Stimulated activated CD4-positive, alpha-beta T cell treated with anti-CD3 and anti-CD28 coated beads, Interleukin-4, amount 100 ng/mL, for 4 hours (primary cell): ENCODE results near the gene NLRP5.
"Not testable (repeated sequence)": the region's sequence is repeated elsewhere in the genome, so short reads cannot be mapped to it uniquely, and the experiment has no call there.

Experiments used
- DNase-seq, 2 experiments: peaks; one replicate each; pipeline ENCODE4 v3.0.0-alpha.2; 2020

The NLRP5 gene

GRCh38 chr19:55986487-55986886, at the start of gene NLRP5:
Gene NLRP5 (plus strand): TSS chr19:55986775.
- no peak for DNase-seq

DNA sequence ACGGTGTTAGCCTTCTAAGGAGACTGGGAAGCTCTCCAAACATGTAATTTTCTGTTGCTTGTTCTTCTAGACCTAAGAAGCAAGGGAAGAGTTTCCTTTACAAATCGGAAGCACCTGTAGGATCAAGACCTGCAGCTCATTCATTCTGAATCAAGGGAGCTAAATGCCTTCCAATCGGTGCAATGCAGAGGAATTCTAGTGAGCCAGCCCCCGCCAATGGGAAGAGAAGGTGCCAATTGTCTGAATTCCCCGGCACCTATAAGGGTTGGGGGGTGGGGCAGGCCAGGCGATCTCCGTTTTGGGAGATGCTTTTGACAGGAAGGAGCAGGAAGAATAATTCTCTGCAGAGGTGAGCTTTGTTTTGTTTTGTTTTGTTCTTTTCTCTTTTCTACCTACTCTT, 47.4 kb upstream of the NLRP5 start:
- no peak for DNase-seq

DNA sequence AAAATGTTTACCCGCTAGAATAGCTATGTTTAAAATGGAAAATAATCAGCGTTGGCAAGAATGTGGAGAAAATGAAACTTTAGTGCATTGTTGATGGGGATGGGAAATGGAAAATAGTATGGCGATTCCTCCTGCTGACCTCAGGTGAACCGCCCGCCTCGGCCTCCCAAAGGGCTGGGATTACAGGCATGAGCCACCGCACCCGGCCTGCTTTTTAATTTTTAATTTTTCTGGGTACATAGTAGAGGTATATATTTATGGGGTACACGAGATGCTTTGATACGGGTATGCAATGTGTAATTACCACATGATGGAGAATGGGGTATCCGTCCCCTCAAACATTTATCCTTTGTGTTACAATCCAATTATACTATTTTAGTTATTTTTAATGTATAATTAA, 46.3 kb upstream of the NLRP5 start:
- DNase-seq: no peak

- no peak for DNase-seq
Measured at GRCh38 chr19:55947532-55947931, 39.0 kb upstream of the NLRP5 start, which contains the start of gene NLRP8. Gene NLRP8 (plus strand): TSS chr19:55947832.

DNA sequence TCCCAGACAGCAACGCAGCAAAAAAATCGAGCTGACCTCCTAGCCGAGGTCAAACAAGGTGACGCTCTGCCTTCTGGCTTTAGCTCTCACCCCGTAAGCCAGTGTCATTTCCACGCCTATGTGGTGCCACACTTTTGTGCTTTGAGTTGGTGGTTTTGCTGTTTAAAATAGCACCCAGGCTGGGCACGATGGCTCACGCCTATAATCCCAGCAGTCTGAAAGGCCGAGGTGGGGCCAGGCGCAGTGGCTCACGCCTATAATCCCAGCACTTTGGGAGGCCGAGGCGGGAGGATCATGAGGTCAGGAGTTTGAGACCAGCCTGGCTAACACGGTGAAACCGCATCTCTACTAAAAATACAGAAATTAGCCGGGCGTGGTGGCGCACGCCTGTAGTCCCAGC, 36.0 kb upstream of the NLRP5 start:
- DNase-seq: not testable (repeated sequence)

GRCh38 chr19:55956431-55956830, 30.1 kb upstream of the NLRP5 start:
- DNase-seq: no peak

GRCh38 chr19:55958356-55958755, 28.2 kb upstream of the NLRP5 start:
- DNase-seq: no peak

GRCh38 chr19:55959996-55960675, 26.4 kb upstream of the NLRP5 start:
- no peak for DNase-seq

DNA sequence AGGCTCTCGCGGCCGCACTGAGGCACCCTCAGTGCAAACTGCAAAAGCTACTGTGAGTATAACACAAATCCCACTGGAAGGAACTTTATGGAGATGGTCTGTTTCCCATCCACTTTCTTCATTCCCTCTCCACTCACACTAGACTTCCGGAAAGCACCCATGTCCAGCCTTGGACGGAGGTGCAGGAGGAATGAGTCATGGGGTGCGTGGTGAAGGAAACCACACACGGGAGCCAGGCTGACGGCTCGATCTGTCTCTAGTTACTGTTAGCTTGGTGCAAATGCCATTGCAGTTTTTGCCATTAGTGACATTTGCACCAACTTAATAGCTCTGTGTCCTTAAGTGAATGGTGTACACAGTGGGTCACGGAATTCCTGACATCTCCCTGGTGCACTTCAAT, 24.4 kb upstream of the NLRP5 start:
- no peak for DNase-seq

- DNase-seq: no peak
Measured at GRCh38 chr19:55973982-55974381, 12.6 kb upstream of the NLRP5 start.

- DNase-seq: no peak
Measured at GRCh38 chr19:55980415-55980814, 6.2 kb upstream of the NLRP5 start.

DNA sequence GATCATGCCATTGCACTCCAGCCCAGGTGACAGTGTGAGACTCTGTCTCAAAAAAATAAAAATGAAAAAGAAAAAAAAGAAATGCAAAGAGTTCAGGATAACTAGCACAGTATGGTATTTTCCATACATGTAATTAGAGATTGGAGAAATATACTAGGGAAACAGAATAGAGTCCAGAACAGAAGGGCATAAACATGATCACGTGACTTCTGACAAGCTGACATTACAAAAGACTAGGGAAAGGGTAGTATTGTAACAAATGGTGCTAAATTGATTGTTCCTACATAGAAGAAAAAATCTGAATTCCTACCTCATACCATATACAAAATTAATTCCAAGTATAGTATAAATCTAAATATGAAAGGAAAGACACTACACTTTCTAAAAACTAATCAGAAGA, 1.3 kb upstream of the NLRP5 start:
- DNase-seq: no peak

GRCh38 chr19:55990831-55991230, 4.3 kb downstream of the NLRP5 start:
- no peak for DNase-seq

DNA sequence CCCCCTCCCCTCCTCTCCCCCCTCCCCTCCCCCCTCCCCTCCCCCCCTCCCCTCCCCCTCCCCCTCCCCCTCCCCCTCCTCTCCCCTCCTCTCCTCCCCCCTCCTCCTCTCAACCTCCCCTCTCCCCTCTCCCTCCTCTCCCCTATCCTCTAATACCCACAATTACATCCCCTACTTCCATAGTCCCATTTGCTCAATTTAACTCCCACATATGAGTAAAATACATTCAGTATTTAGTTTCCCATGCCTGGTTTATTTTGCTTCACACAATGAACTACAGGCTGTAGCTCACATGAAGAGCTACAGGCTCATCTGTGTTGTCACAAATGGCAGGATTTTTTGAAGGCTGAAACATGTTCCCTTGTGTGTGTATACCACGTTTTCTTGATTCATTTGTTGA, 6.9 kb downstream of the NLRP5 start:
- DNase-seq: no peak

GRCh38 chr19:56014765-56015164, 28.2 kb downstream of the NLRP5 start:
- DNase-seq: no peak

DNA sequence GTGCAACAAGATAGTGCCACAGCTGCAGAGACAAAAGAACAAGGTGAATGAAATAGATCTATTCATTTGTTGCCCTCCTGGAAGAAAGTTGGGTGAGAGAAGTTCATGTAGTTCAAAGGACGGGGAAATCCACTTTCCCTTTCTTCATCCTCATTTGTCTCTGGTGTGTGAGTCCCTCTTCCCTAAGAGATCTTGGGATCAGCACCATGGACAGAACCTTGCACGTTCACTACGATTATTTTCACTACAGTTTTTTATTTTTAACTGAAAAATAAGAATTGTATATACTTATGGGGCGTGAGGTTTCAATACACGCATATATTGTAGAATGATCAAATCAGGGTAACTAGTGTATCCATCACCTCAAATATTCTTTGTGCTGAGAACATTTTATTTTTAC, 29.2 kb downstream of the NLRP5 start:
- no peak for DNase-seq

DNA sequence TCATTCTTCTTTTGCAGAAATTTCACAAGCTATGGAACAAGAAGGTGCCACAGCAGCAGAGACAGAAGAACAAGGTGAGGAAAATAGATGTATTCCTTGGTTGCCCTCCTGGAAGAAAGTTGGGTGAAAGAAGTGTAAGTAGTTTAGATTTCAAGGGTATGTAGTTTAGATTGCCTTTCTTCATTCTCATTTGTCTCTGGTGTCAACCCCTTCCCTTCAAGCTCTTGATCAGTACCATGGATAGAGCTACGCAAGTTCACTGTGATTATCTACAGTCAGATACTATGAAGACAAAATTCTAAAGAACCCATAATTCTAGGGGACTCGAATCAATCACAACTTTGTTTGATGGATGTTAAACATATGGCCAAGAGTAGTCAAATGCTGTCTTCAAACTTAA, 32.8 kb downstream of the NLRP5 start:
- not testable (repeated sequence) for DNase-seq

GRCh38 chr19:56020355-56020975, 33.9 kb downstream of the NLRP5 start:
- not testable (repeated sequence) for DNase-seq

- DNase-seq: no peak
Measured at GRCh38 chr19:56026769-56027168, 40.2 kb downstream of the NLRP5 start.

DNA sequence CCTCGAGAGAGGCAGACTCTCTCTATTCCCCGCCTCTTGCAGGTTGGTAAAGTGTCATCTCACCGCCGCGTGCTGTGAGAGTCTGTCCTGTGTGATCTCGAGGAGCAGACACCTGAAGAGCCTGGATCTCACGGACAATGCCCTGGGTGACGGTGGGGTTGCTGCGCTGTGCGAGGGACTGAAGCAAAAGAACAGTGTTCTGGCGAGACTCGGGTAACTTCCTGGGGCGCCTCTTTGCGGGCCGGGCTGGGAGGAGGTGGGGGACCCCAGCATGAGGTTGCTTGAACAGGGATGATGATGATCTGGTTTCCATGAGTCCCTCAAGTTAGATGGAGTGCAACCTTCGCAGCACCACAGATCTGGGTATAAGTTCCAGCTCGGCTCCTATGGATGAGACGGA, 67.0 kb downstream of the NLRP5 start:
- no peak for DNase-seq

DNA sequence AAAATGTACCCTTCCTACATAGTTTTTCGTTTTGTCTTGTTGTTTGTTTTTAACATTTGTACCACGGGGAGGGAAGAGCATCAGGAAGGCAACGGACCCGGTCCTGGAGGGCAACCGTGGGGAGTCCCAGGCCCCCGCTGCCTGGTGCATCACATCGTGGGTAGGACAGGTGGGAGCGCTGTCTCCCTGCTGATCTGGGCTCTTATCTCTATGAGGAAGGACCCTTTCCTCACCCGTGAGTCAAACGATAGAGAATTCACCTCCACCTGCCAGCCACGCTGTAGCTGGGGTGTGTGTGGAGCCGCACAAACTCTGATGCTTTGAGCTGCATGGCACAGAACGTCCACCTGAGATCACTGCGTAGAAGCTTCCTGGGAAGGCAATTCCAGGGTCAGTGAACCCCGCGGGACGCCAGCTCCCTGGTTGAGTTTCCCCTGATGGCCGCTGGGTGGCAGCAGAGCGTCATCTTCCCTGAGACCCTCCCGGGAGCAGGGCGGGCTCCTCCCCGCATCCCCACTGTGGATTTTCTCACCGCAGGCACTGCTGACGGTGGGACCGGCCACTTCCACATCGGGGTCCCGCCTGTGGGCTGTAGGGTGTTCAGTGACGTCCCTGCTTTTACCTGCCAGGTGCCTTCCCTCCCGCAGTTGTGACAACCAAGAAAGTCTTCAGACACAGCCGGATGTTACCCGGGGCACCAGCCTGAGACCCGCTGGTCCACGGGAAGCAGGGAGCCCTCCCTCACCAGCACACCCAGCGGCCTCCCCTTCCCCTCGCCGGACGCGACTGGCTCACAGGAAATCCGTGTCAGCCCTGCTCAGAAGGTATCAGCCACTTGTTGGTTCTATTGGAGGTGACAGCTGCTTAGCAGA, 79.8 kb downstream of the NLRP5 start:
- DNase-seq: peak; percentile 47 to 66

GRCh38 chr19:56069642-56070041, 83.1 kb downstream of the NLRP5 start:
- no peak for DNase-seq

GRCh38 chr19:56071151-56071550, 84.6 kb downstream of the NLRP5 start:
- no peak for DNase-seq

GRCh38 chr19:56076498-56076897, 89.9 kb downstream of the NLRP5 start:
- peak in 1 of 2 experiments; percentile 29 for DNase-seq
